ENCODE data around the gene NFE2L1.
"Not testable (repeated sequence)": the region's sequence is repeated elsewhere in the genome, so short reads cannot be mapped to it uniquely, and the experiment has no call there.

Gene NFE2L1

DNA sequence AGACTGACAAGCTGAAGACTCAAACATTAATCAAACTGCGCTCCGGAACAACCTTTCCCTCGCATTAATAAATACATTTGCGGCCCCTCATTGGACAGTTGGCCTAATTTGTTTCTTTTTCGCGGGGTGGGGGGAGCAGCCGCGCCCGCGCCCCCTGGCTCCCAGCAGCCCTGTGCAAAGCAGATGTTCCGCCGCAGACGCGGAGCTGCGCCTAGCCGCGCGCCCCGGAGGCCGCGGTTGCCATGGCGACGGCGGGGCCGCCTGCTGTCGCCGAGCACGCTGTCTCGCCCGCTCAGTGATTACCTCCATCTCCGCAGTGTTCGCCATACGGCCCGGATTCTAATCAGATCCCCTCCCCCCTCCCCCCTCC is 36.0 kb upstream of the NFE2L1 start:
- intact Hi-C loops (cut with DNase I; ENCODE audit: low total_unique reads) = no loop called here
- Histone ChIP-seq H3K4me3 (peak overlapping the region; percentile 5 to 41), H3K4me1 (peaks cover 0 to 15% (median 11%) of the 10 kb centered on the region in 4 donors), H3K27ac (no peak overlapping the region), H3K9me3 (no peaks in the 10 kb centered on the region), H3K36me3 (no peaks in the 10 kb centered on the region), H3K27me3 (peaks cover 0 to 72% of the 10 kb centered on the region in 2 donors)
- TF ChIP-seq, protein P1, sequence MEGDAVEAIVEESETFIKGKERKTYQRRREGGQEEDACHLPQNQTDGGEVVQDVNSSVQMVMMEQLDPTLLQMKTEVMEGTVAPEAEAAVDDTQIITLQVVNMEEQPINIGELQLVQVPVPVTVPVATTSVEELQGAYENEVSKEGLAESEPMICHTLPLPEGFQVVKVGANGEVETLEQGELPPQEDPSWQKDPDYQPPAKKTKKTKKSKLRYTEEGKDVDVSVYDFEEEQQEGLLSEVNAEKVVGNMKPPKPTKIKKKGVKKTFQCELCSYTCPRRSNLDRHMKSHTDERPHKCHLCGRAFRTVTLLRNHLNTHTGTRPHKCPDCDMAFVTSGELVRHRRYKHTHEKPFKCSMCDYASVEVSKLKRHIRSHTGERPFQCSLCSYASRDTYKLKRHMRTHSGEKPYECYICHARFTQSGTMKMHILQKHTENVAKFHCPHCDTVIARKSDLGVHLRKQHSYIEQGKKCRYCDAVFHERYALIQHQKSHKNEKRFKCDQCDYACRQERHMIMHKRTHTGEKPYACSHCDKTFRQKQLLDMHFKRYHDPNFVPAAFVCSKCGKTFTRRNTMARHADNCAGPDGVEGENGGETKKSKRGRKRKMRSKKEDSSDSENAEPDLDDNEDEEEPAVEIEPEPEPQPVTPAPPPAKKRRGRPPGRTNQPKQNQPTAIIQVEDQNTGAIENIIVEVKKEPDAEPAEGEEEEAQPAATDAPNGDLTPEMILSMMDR (IDR thresholded peaks at IDR 0.05) = no peak
- DNase-seq = no peak

DNA sequence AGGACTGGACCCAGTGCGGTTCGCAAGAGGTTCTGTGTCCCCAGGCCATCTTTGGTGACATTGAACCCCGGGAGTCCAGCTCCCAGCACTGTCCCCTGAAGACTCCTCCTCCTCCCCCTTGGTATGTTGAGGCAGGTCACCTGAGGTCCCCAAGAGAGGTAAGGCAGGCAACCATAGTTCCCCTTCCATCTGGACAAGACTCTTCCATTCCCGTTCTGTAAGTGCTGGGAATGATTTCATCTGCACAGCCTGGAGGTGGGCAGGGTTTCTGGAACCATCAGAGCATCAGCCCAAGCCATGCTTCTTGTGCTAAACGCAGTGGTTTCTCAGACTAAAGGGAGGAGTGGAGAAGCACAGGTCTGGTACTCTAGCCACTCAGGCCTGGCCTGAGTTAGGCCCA is 35.5 kb upstream of the NFE2L1 start:
- Histone ChIP-seq H3K4me3 (no peak overlapping the region), H3K4me1 (peaks cover 0 to 15% (median 11%) of the 10 kb centered on the region in 4 donors), H3K9me3 (no peaks in the 10 kb centered on the region), H3K27me3 (peaks cover 0 to 69% of the 10 kb centered on the region in 2 donors), H3K27ac (no peak overlapping the region), H3K36me3 (no peaks in the 10 kb centered on the region)
- no peak for DNase-seq
- TF ChIP-seq, protein P1 (IDR thresholded peaks at IDR 0.05) = no peak
- intact Hi-C loops (cut with DNase I; ENCODE audit: low total_unique reads) = no loop called here

DNA sequence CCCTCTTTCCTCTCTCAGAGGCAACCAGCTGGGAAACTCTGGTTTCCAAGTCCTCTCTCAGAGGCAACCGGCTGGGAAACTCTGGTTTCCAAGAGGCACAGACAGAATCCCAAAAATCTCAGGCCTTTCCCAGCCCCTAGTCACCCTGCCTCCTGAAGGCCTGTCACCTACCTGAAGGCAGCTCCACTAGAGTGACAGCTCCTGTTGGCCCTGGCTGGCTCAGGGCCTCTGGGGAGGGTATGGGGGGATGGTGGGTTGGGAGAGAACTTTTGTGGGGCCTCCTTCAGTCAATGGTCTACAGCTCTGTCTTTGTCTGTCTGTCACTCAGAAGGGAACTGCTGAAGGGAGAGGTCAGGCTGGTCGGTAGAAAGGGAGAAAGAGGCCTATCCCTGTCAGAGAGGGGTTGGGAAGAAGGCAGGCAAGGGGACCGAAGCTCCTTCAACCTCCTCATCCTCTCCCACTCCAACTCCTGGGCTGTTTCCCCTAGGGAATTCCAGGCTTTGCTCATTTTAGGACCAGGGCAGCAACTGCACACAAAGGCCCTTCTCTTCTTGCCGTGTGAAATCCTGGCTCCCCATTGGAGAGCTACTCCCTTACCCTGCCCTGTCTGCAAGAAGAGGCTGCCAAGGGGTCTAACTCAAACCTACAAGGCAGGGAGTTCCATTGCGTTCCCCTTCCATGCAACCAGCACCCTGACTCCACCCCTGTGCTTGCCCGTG is 34.1 kb upstream of the NFE2L1 start:
- Histone ChIP-seq H3K4me1 (peaks cover 0 to 15% (median 11%) of the 10 kb centered on the region in 4 donors), H3K9me3 (no peaks in the 10 kb centered on the region), H3K27ac (no peak overlapping the region), H3K4me3 (no peak overlapping the region), H3K36me3 (no peaks in the 10 kb centered on the region), H3K27me3 (peaks cover 0 to 64% of the 10 kb centered on the region in 2 donors)
- DNase-seq = no peak
- intact Hi-C loops (cut with DNase I; ENCODE audit: low total_unique reads) = no loop called here
- TF ChIP-seq, protein P1 (IDR thresholded peaks at IDR 0.05) = no peak

DNA sequence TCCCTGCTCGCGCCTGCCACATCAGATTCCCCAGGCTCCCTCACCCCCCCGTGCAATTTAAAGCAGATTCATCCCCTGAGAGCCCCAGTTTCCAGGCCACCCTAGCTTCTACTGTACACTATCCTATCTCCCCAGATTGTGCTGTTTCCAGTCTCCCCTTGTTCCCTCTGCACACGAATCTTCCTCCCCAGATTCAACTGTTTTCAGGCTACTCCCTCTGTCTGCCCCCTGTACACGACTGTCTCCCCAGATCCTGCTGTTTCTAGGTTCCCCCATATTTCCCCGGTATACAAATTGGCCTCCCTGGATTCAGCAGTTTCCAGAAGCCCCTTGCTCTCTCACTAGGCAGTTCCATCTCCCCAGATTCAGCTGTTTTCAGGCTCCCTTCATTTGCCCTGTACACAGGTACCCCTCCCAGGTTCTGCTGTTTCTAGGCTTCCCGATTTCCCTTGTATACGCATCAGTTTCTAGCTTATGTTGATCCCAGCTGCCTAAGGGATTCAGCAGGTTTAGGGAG is 33.5 kb upstream of the NFE2L1 start:
- TF ChIP-seq, protein P1 (IDR thresholded peaks at IDR 0.05) = no peak
- peaks cover 0 to 59% of the 10 kb centered on the region in 2 donors for H3K27me3 ChIP-seq
- H3K4me1 ChIP-seq = peaks cover 0 to 15% (median 11%) of the 10 kb centered on the region in 4 donors
- H3K36me3 ChIP-seq = no peaks in the 10 kb centered on the region
- intact Hi-C loops (cut with DNase I; ENCODE audit: low total_unique reads) = loop anchor here (5.0 kb wide), 1 partner anchor 37 kb away; no protein-coding TSS in a partner anchor
- H3K27ac ChIP-seq = no peak overlapping the region
- no peaks in the 10 kb centered on the region for H3K9me3 ChIP-seq
- no peak for DNase-seq
- H3K4me3 ChIP-seq = no peak overlapping the region

DNA sequence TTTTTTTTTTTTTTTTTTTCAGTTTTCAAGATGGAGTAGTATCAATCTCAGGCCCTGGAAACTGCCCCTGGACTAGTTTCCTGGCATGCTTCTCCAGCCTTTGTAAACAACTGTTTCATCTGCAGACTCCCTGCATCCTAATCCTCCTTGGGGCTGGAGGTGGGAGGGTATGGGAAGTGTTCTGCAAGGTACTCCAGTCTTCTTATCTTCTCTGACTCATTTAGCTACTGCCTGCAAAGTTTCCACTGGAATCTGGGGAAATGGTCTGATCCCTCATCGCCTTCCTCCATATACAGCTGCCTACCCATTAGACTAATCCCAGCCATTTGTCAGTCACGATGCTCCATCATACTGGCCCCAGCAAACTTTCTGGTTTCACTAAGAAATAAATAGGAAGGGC is 32.0 kb upstream of the NFE2L1 start:
- intact Hi-C loops (cut with DNase I; ENCODE audit: low total_unique reads) = loop anchor here (5.0 kb wide), 1 partner anchor 39 kb away; no protein-coding TSS in a partner anchor
- TF ChIP-seq, protein P1 (IDR thresholded peaks at IDR 0.05) = no peak
- no peaks in the 10 kb centered on the region for H3K36me3 ChIP-seq
- H3K4me3 ChIP-seq = no peak overlapping the region
- H3K27me3 ChIP-seq = peaks cover 0 to 53% of the 10 kb centered on the region in 2 donors
- H3K4me1 ChIP-seq = peaks cover 0 to 15% (median 11%) of the 10 kb centered on the region in 4 donors
- no peak for DNase-seq
- H3K27ac ChIP-seq = no peak overlapping the region
- no peaks in the 10 kb centered on the region for H3K9me3 ChIP-seq

DNA sequence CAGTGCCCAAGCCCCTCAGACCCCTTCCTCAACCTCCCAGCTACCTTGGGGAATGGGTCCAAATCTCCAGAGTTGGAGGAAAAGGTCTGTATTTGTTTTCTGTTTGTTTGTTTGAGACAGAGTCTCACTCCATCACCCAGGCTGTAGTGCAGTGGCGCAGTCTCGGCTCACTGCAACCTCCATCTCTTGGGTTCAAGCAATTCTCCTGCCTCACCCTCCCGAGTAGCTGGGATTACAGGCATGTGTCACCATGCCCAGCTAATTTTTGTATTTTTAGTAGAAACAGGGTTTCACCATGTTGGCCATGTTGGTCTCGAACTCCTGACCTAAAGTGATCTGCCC is 30.4 kb upstream of the NFE2L1 start:
- not testable (repeated sequence) for H3K27ac ChIP-seq, H3K4me1 ChIP-seq, DNase-seq, H3K9me3 ChIP-seq, H3K4me3 ChIP-seq, H3K36me3 ChIP-seq
- intact Hi-C loops (cut with DNase I; ENCODE audit: low total_unique reads) = loop anchor here (5.0 kb wide), 1 partner anchor 40 kb away; no protein-coding TSS in a partner anchor
- H3K27me3 ChIP-seq = peaks cover 0 to 39% of the 10 kb centered on the region in 2 donors

Measured in tibial artery (tissue), 4 donors.